Mesothelial cell of epicardium (in vitro differentiated cells): ENCODE results near the gene UFD1. TPM values are rescaled to one million over a fixed set of nuclear protein-coding genes. Genes with fewer than 3 reads are reported as not detected.

Source experiments
- DNase-seq, 2 experiments: peaks; one replicate each; pipeline ENCODE4 v3.0.0; 2021; ENCODE audit warnings: low spot score in 2 of 2; ENCODE audit not compliant: unreplicated experiment in 2 of 2
- H3K27ac Mint-ChIP-seq: 2 replicates; pipeline ENCODE4 v1.8.0; 2021; ENCODE audit warnings: mixed read lengths
- H3K27me3 Mint-ChIP-seq: 2 replicates; pipeline ENCODE4 v1.8.0; 2021; ENCODE audit warnings: low read depth, mixed read lengths
- H3K36me3 Mint-ChIP-seq: 2 replicates; pipeline ENCODE4 v1.8.0; 2021; ENCODE audit warnings: mixed read lengths
- H3K4me1 Mint-ChIP-seq: 2 replicates; pipeline ENCODE4 v1.8.0; 2021; ENCODE audit warnings: mixed read lengths
- H3K4me3 Mint-ChIP-seq: 2 replicates; pipeline ENCODE4 v1.8.0; 2021; ENCODE audit warnings: mild to moderate bottlenecking, moderate library complexity, mixed read lengths
- H3K9me3 Mint-ChIP-seq: 2 replicates; pipeline ENCODE4 v1.8.0; 2021; ENCODE audit warnings: mixed read lengths
- total RNA-seq: library from RNA; stranded (reverse); gene quantifications from 3 replicates; pipeline ENCODE4 v1.2.1, GENCODE V29; 2021
- TF ChIP-seq, protein P1 (sequence below): fragments of 200-600 bp; sonication (generic); IDR thresholded peaks from one replicate; pipeline ENCODE4 v1.5.0; 2021; ENCODE audit warnings: antibody characterized with exemption; ENCODE audit not compliant: unreplicated experiment

UFD1 gene
- total RNA-seq, 1 donor from 2014 or later: 38.8 TPM

DNA sequence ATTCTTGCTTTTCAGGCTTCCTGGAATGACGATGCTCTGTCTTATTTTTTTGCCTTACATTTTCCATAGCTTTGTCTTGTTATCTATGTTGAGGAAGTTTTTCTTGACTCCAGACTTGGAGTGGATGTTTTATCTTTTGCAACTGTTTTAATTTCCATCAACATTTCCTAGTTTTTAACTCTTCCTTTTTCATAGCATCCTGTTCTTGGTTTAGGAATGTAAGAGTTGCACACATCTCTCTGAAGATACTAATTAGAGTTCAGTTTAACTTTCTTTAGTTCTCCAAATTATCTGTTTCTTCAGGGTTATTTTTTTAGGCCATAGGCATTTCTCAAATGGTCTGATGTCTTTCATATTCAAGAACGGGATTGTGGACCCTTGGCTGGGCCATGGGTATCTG is 34.8 kb upstream of the UFD1 start:
- H3K4me3 Mint-ChIP-seq: no peak overlapping the region
- H3K9me3 Mint-ChIP-seq: peaks cover 8% of the 10 kb centered on the region
- peaks cover 29% of the 10 kb centered on the region for H3K36me3 Mint-ChIP-seq
- H3K27ac Mint-ChIP-seq: no peak overlapping the region
- TF ChIP-seq, protein P1, sequence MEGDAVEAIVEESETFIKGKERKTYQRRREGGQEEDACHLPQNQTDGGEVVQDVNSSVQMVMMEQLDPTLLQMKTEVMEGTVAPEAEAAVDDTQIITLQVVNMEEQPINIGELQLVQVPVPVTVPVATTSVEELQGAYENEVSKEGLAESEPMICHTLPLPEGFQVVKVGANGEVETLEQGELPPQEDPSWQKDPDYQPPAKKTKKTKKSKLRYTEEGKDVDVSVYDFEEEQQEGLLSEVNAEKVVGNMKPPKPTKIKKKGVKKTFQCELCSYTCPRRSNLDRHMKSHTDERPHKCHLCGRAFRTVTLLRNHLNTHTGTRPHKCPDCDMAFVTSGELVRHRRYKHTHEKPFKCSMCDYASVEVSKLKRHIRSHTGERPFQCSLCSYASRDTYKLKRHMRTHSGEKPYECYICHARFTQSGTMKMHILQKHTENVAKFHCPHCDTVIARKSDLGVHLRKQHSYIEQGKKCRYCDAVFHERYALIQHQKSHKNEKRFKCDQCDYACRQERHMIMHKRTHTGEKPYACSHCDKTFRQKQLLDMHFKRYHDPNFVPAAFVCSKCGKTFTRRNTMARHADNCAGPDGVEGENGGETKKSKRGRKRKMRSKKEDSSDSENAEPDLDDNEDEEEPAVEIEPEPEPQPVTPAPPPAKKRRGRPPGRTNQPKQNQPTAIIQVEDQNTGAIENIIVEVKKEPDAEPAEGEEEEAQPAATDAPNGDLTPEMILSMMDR: no peak
- H3K27me3 Mint-ChIP-seq: no peaks in the 10 kb centered on the region
- H3K4me1 Mint-ChIP-seq: no peaks in the 10 kb centered on the region
- DNase-seq: no peak

- H3K27ac Mint-ChIP-seq: no peak overlapping the region
- H3K4me1 Mint-ChIP-seq: no peaks in the 10 kb centered on the region
- peaks cover 29% of the 10 kb centered on the region for H3K36me3 Mint-ChIP-seq
- peaks cover 8% of the 10 kb centered on the region for H3K9me3 Mint-ChIP-seq
- no peak overlapping the region for H3K4me3 Mint-ChIP-seq
- TF ChIP-seq, protein P1: no peak
- no peak for DNase-seq
- H3K27me3 Mint-ChIP-seq: no peaks in the 10 kb centered on the region
Observed at GRCh38 chr22:19510919-19511341, 31.9 kb upstream of the UFD1 start.

DNA sequence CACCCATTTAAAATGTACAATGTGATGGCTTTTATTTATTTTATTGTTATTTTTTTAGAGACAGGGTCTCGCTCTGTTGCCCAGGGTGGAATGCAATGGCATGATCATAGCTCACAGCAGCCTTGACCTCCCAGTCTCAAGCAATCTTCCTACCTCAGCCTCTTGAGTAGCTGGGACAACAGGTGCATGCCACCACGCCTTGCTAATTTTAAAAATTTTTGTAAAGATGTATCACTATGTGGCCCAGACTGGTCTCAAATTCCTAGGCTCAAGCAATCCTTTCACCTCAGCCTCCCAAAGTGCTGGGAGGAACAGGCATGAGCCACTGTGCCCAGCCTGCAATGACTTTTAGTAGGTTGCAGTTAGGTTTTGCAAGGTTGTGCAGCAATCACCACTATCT is 30.9 kb upstream of the UFD1 start:
- H3K36me3 Mint-ChIP-seq: peaks cover 24% of the 10 kb centered on the region
- H3K27ac Mint-ChIP-seq: no peak overlapping the region
- TF ChIP-seq, protein P1: no peak
- no peak overlapping the region for H3K4me3 Mint-ChIP-seq
- H3K9me3 Mint-ChIP-seq: peaks cover 8% of the 10 kb centered on the region
- no peaks in the 10 kb centered on the region for H3K4me1 Mint-ChIP-seq
- no peak for DNase-seq
- H3K27me3 Mint-ChIP-seq: no peaks in the 10 kb centered on the region

GRCh38 chr22:19509191-19509590 is 30.2 kb upstream of the UFD1 start:
- H3K4me3 Mint-ChIP-seq: no peak overlapping the region
- H3K36me3 Mint-ChIP-seq: peaks cover 21% of the 10 kb centered on the region
- DNase-seq: no peak
- H3K9me3 Mint-ChIP-seq: peaks cover 8% of the 10 kb centered on the region
- H3K27me3 Mint-ChIP-seq: no peaks in the 10 kb centered on the region
- H3K27ac Mint-ChIP-seq: no peak overlapping the region
- no peaks in the 10 kb centered on the region for H3K4me1 Mint-ChIP-seq
- TF ChIP-seq, protein P1: no peak

GRCh38 chr22:19508024-19508776 is 29.2 kb upstream of the UFD1 start:
- no peak overlapping the region for H3K27ac Mint-ChIP-seq
- no peaks in the 10 kb centered on the region for H3K9me3 Mint-ChIP-seq
- TF ChIP-seq, protein P1: no peak
- H3K4me1 Mint-ChIP-seq: no peaks in the 10 kb centered on the region
- DNase-seq: no peak
- H3K36me3 Mint-ChIP-seq: peaks cover 12% of the 10 kb centered on the region
- H3K27me3 Mint-ChIP-seq: no peaks in the 10 kb centered on the region
- H3K4me3 Mint-ChIP-seq: no peak overlapping the region
